HG03175 (cell line): ENCODE results near the gene PKD1.
"Not testable (repeated sequence)": the region's sequence is repeated elsewhere in the genome, so short reads cannot be mapped to it uniquely, and the experiment has no call there.

Experiments used
- ATAC-seq: cut with Tn5 transposase; IDR thresholded peaks from one replicate; pipeline ENCODE4 v1.9.1; 2021; ENCODE audit warnings: mild to moderate bottlenecking, moderate library complexity; ENCODE audit not compliant: unreplicated experiment

Gene PKD1

GRCh38 chr16:2152695-2153506, 17.2 kb upstream of the PKD1 start:
- ATAC-seq, result no peak

DNA sequence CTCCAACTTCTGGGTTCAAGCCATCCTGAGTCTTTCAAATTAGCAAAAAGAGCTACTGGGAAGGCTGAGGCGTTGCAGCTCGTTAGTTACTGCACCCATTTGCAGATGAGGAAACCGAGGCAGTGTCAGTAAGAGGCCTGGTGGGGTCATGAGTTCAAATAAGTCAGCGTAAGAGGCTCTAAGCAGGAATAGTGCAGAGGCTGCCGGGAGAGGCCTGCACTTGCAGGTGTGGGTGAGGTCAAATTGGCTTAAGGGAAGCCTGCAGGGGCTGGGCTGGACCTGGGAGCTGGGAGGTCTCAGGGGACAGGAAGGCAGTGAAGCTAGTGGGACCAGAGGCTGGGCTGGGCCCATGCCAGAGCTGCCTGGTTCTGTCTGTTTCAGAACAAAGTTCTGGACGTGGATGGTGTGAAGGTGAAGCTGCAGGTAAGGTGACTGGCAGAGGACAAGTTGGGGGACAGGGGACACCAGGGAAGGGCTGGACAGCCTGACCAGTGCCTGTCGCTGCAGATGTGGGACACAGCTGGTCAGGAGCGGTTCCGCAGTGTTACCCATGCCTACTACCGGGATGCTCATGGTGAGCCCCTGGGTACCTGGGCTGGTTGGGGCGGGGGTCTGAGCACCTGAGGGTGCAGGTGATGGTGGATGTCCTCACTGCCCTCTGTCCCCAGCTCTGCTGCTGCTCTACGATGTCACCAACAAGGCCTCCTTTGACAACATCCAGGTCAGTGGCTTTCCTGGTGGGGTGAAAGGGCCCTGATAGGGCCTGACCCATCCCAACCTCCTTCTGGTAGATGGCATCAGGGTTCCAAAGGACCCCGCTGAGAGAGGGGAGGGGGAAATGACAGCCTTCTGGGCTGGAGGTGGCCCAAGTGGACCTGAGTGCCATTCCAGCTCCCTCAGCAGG, 15.7 kb upstream of the PKD1 start:
- no peak for ATAC-seq

GRCh38 chr16:2150418-2151187, 14.9 kb upstream of the PKD1 start:
- ATAC-seq, result no peak

- no peak for ATAC-seq
Measured at GRCh38 chr16:2149630-2150417, 14.1 kb upstream of the PKD1 start.

- ATAC-seq, result no peak
Measured at GRCh38 chr16:2148714-2149629, 13.3 kb upstream of the PKD1 start.

DNA sequence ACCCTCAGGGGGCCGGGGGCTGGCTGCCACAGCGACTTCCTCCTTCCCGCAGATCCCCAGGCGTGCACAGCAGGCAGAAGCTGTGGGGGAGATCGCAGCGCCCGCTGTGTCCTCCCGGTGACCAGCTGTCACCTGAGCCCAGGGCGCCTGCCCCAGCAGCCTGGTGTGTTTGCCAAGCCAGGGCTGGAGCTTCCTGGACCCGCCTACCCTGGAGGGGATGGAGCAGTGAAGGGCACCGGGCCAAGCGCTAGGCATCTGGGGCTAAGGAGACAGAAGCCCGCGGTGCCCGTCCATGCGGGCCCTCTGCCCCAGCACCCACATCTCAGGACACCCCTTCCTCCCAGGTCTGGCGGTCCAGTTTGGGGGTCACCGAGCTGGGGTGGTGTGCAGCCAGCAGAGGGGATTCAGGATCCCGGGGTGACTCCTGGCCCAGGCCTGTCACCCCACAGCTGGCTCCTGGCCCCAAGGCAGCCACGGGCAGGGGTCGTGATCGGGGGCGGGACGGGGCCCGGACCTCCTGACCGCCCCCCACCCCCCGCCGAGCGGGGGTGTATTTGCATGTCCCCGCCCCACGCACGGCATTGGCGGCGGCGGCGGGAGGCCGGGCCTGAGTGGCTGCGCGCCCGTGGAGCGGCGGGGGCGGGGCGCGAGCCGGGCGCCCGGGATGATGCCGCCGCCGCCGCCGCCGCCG, 12.4 kb upstream of the PKD1 start, which contains the start of gene RAB26:
RAB26 (plus strand) TSS at position 645 of the 691 bp plus-strand sequence. CDS start 159 bp downstream, outside the sequence.
- no peak for ATAC-seq

DNA sequence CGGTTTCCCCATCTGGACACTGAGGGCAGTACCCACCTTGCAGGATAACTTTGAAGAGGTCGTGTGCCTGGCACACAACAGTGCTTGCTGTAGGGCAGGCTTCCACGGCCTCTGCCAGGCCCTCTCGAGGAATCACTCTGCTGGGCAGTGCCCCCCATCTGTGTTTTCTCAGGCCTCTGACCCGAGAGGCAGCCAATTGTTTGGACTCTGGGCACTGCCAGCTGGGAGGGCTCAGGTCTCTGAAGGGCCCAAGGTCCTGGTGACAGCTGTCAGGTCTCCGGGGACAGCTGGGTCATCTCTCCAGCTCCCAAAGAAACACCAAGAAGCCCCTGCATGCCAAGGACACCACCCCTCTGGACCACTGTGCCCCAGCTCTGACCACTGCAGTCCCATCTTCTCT, 11.7 kb upstream of the PKD1 start:
- no peak for ATAC-seq

DNA sequence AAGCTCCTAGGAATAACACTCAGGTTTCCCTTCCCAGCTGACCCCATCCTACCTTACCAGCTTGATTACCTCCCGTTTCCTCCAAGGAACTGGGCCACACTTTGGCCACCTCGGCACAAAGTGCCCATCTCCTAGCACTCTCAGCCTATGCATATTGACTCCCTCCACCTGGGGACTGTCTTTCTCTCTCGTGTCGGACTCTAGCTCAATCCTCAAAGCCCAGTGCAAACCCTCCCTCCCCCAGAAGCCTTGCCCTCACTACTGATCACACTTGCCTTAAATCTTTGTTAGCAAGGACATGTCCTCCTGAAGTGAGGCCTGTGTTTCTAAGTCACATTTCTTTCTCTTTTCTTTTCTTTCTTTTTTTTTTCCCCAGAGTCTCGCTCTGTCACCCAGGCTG, 10.1 kb upstream of the PKD1 start:
- ATAC-seq, result no peak

DNA sequence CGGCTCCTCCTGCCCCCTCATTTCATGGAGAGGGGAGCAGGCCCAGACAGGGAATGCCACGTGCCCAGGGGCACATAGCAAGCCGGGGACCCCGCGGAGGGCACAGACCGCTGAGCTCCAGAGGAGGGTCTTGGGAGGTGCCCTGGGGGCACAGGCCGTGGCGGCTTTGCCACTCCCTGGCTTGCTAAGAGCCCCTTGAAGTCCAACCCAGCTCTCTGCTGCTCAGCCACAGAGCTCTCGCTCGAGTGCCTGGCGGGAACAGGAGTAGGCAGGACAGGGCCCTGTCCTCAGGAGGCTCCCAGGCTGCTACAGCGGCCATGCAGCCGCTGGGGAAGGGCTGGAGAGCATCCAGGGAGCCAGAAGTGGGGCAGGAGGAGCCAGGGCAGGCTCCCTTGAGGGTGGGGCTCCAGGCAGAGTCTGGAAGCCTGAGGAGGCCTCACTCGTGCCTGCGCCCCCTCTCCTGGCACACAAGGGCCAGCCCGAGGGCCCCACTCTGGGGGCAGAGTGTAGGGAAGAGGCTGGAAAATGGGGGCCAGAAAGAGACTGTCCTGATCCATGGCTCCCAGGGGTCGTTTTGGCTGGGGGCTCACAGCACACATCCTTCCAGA, 8.3 kb upstream of the PKD1 start:
- no peak for ATAC-seq

DNA sequence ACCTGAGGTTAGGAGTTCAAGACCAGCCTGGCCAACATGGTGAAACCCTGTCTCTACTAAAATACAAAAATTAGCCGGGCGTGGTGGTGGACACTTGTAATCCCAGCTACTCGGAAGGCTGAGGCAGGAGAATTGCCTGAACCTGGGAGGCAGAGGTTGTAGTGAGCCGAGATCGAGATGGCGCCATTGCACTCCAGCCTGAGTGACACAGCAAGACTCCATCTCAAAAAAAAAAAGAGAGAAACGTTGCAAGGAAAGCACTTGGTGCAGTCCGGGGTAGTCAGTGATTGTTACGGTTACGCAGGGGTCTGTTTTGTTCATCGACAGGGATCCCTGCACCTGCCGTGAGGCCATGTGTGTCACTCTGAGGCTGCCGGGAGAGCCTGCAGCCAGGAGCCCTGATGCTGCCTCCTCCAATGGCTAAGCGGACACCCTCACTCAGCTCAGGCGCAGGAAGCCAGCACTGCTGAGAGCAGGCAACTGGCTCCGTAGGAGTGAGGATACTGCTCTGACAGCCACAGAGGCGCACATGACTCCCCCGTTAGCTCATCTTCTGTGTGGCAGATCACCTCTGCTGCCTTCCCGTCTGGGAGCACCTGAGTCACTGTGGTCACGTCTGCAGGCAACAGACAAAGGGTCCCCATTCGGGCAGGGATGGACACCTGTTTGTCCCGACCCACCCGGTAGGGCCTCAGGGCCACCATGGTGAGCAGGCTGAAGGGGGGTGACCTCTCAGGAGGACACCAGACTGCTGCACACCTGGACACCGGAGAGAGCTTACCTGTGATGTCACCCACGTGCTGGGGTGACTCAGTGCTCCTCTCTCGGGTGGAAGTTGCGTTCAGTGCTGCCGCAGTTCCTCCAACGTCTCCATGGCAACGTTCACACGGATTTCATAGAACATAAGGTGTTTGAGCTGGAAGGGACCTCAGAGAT, 7.5 kb upstream of the PKD1 start:
- ATAC-seq, result no peak

DNA sequence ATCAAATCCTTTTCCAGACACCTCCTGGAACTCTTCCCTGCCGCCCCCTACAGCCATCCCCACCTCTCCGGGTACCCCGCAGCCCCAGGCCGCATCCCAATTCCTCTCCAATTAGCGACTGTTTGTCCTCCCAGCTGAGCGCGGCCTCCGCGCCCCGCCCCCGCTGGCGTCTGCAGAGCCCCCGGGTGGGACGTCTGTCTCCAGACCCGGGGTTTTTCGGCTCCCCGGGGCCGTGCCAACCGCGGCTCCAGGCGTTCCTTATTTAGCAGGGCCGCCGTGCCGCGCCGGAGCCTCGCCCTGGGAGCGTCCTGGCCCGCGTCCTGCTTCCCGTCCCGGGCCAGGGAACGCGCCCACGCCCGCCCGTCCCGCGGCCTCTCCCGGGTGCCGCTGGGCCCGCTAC, 627 bp downstream of the PKD1 start:
- not testable (repeated sequence) for ATAC-seq

- ATAC-seq, result not testable (repeated sequence)
Measured at GRCh38 chr16:2133797-2134196, 1.9 kb downstream of the PKD1 start.

- ATAC-seq, result not testable (repeated sequence)
Measured at GRCh38 chr16:2129890-2130447, 5.7 kb downstream of the PKD1 start.

GRCh38 chr16:2129251-2129650, 6.4 kb downstream of the PKD1 start:
- not testable (repeated sequence) for ATAC-seq

DNA sequence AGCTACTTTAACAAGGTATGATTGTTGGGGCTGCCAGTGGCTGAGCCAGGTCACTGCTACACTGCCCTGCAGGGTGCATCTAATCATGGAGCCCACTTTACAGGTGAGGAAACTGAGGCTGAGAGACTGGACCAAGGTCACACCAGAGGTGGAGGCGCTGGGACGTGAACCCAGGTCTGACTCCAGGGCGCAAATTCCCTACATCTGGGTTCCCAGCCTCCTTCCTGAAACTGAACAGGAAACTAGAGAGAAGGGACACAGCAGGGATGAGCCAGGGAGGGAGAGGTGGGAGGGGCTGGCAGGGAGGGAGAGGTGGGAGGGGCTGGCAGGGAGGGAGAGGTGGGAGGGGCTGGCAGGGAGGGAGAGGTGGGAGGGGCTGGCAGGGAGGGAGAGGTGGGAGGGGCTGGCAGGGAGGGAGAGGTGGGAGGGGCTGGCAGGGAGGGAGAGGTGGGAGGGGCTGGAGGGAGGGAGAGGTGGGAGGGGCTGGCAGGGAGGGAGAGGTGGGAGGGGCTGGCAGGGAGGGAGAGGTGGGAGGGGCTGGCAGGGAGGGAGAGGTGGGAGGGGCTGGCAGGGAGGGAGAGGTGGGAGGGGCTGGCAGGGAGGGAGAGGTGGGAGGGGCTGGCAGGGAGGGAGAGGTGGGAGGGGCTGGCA, 7.9 kb downstream of the PKD1 start:
- not testable (repeated sequence) for ATAC-seq

- ATAC-seq, result not testable (repeated sequence)
Measured at GRCh38 chr16:2126928-2127556, 8.7 kb downstream of the PKD1 start.
